Calu3 (cell line): Measurements from ENCODE around the gene STK40. TPM values are rescaled to one million over a fixed set of nuclear protein-coding genes. Genes with fewer than 3 reads are reported as not detected.

Experiments
- Bru-seq: library from RNA; stranded (reverse); fragments of 400-500 nt; gene quantifications from one replicate; lab custom pipeline; 2021; lab: Mats Ljungman, UMichigan
- BruChase-seq, 2 experiments: library from RNA; stranded (reverse); fragments of 400-500 nt; gene quantifications; one replicate each; lab custom pipeline; 2021; lab: Mats Ljungman, UMichigan
- BruUV-seq: library from RNA; stranded (reverse); fragments of 400-500 nt; replicated peaks from 2 replicates; lab custom pipeline; 2021; lab: Mats Ljungman, UMichigan
- CTCF ChIA-PET: fragments of 300-600 bp; sonication (Branson Sonifier 250); formaldehyde crosslinking; loops from one replicate; lab custom pipeline; 2022; ENCODE audit warnings: antibody characterized with exemption; lab: Charles Lee
- DNase-seq: peaks from one replicate; pipeline ENCODE4 v3.0.0; 2022
- H3K27ac Mint-ChIP-seq: one replicate; pipeline ENCODE4 v1.8.0; 2022; ENCODE audit warnings: mixed read lengths; ENCODE audit not compliant: unreplicated experiment
- H3K27me3 Mint-ChIP-seq: one replicate; pipeline ENCODE4 v1.8.0; 2022; ENCODE audit warnings: mixed read lengths; ENCODE audit not compliant: unreplicated experiment
- H3K36me3 Mint-ChIP-seq: one replicate; pipeline ENCODE4 v1.8.0; 2022; ENCODE audit warnings: mild to moderate bottlenecking, moderate library complexity, mixed read lengths; ENCODE audit not compliant: insufficient read depth, unreplicated experiment
- H3K4me1 Mint-ChIP-seq: one replicate; pipeline ENCODE4 v1.8.0; 2022; ENCODE audit warnings: mild to moderate bottlenecking, low read depth, mixed read lengths; ENCODE audit not compliant: unreplicated experiment
- H3K4me3 Mint-ChIP-seq: one replicate; pipeline ENCODE4 v1.8.0; 2022; ENCODE audit warnings: mild to moderate bottlenecking, low read depth, moderate library complexity, mixed read lengths; ENCODE audit not compliant: unreplicated experiment
- H3K9me3 Mint-ChIP-seq: one replicate; pipeline ENCODE4 v1.8.0; 2022; ENCODE audit warnings: low read depth, mixed read lengths; ENCODE audit not compliant: unreplicated experiment
- CTCF ChIP-seq: fragments of 200-600 bp; IDR thresholded peaks from one replicate; pipeline ENCODE4 v1.8.0; 2022; ENCODE audit warnings: antibody characterized with exemption; ENCODE audit not compliant: unreplicated experiment
- intact Hi-C: fragments of 100-400 bp; cut with micrococcal nuclease; formaldehyde crosslinking; loops from one replicate; pipeline ENCODE4 v1.10.0; 2022; ENCODE audit not compliant: unreplicated experiment
- long read RNA-seq: library from polyadenylated mRNA; stranded (forward); transcript quantifications from one replicate; pipeline ENCODE4 v2.0.0, GENCODE V29; 2022
- total RNA-seq: library from RNA; stranded (reverse); gene quantifications from 2 replicates; pipeline ENCODE4 v1.2.3, GENCODE V29; 2022

The STK40 gene
- total RNA-seq (44.5 and 52.1 TPM in 2 replicates), Bru-seq, nascent RNA (percentile 83 among the genes with signal in this experiment), BruChase-seq, experiment 1, labeled RNA remaining after a 6-hour chase (percentile 83 among the genes with signal in this experiment), BruChase-seq, experiment 2, labeled RNA remaining after a 2-hour chase (percentile 79 among the genes with signal in this experiment)
- long read RNA-seq, transcript STK40-204 (11 exons, 3,621 nt), result major isoform, 16 of 38 reads
- long read RNA-seq, partial matches to known transcripts, result 3 of 38 reads
- long read RNA-seq, other reads (novel, unspliced or antisense), result 19 of 38 reads

GRCh38 chr1:36385410-36386264 lies at the start of gene STK40:
STK40 (minus strand) TSS chr1:36385924; CDS start chr1:36361332, 24,592 bp downstream.
- peak; percentile 96 for DNase-seq
- Mint-ChIP-seq H3K4me1 (peaks cover 59% of the 10 kb centered on the region), H3K36me3 (peaks cover 56% of the 10 kb centered on the region), H3K4me3 (peak within 1 kb of the TSS; percentile 90), H3K27ac (peak within 1 kb of the TSS; percentile 100), H3K27me3 (no peaks in the 10 kb centered on the region), H3K9me3 (no peaks in the 10 kb centered on the region)
- intact Hi-C loops, result no loop called here
- CTCF ChIA-PET, result interaction anchor here (0.7 to 2.1 kb wide), 8 partner anchors 12 to 86 kb away, joined by 3 to 12 read pairs (median 6); partner anchors contain the start of genes LSM10 and OSCP1
- no peak for TF ChIP-seq CTCF
- no TSS peak for BruUV-seq

GRCh38 chr1:36433102-36433501 lies 47.4 kb upstream of the STK40 start:
- intact Hi-C loops, result no loop called here
- H3K4me1 Mint-ChIP-seq, result peaks cover 46% of the 10 kb centered on the region
- no peak for TF ChIP-seq CTCF
- DNase-seq, result no peak
- no TSS peak for BruUV-seq
- peaks cover 14% of the 10 kb centered on the region for H3K36me3 Mint-ChIP-seq
- H3K27me3 Mint-ChIP-seq, result no peaks in the 10 kb centered on the region
- no peaks in the 10 kb centered on the region for H3K9me3 Mint-ChIP-seq
- H3K27ac Mint-ChIP-seq, result peak overlapping the region; percentile 21
- CTCF ChIA-PET, result interaction anchor here (0.9 kb wide), 1 partner anchor 65 kb away, joined by 3 read pairs; no protein-coding TSS in a partner anchor
- H3K4me3 Mint-ChIP-seq, result no peak overlapping the region

GRCh38 chr1:36432616-36433015 lies 46.9 kb upstream of the STK40 start:
- no peak for TF ChIP-seq CTCF
- DNase-seq, result peak; percentile 13
- Mint-ChIP-seq H3K36me3 (peaks cover 14% of the 10 kb centered on the region), H3K27me3 (no peaks in the 10 kb centered on the region), H3K4me1 (peaks cover 46% of the 10 kb centered on the region), H3K27ac (peak overlapping the region; percentile 21), H3K9me3 (no peaks in the 10 kb centered on the region), H3K4me3 (no peak overlapping the region)
- no TSS peak for BruUV-seq
- intact Hi-C loops, result no loop called here
- CTCF ChIA-PET, result interaction anchor here (0.5 kb wide), 1 partner anchor 237 kb away, joined by 4 read pairs; no protein-coding TSS in a partner anchor

GRCh38 chr1:36425791-36426190 lies 40.1 kb upstream of the STK40 start:
- Mint-ChIP-seq H3K4me1 (peaks cover 18% of the 10 kb centered on the region), H3K27me3 (no peaks in the 10 kb centered on the region), H3K36me3 (no peaks in the 10 kb centered on the region), H3K27ac (no peak overlapping the region), H3K9me3 (no peaks in the 10 kb centered on the region), H3K4me3 (no peak overlapping the region)
- DNase-seq, result no peak
- intact Hi-C loops, result no loop called here
- no peak for TF ChIP-seq CTCF
- BruUV-seq, result no TSS peak
- CTCF ChIA-PET, result interaction anchor here (0.7 kb wide), 1 partner anchor 1054 kb away, joined by 3 read pairs; no protein-coding TSS in a partner anchor
